HFFc6 (cell line): Measurements from ENCODE around the gene EIF4B. TPM values are rescaled to one million over a fixed set of nuclear protein-coding genes. Genes with fewer than 3 reads are reported as not detected.
"Not testable (repeated sequence)": the region's sequence is repeated elsewhere in the genome, so short reads cannot be mapped to it uniquely, and the experiment has no call there.

Experiments
- DNase-seq: peaks from one replicate; pipeline ENCODE4 v3.0.0-alpha.2; 2018
- H3K27ac Mint-ChIP-seq: 2 replicates; pipeline ENCODE4 v1.8.0; 2020; ENCODE audit warnings: mild to moderate bottlenecking, mixed read lengths
- H3K27me3 Mint-ChIP-seq: 2 replicates; pipeline ENCODE4 v1.8.0; 2021; ENCODE audit warnings: mild to moderate bottlenecking, moderate library complexity, mixed read lengths; ENCODE audit not compliant: insufficient read depth
- H3K36me3 Mint-ChIP-seq: 2 replicates; pipeline ENCODE4 v1.8.0; 2021; ENCODE audit warnings: low read depth, mixed read lengths
- H3K4me1 Mint-ChIP-seq: 2 replicates; pipeline ENCODE4 v1.8.0; 2020; ENCODE audit warnings: low read depth, mixed read lengths
- H3K4me3 Mint-ChIP-seq: 2 replicates; pipeline ENCODE4 v1.8.0; 2020; ENCODE audit warnings: mild to moderate bottlenecking, moderate library complexity, mixed read lengths
- H3K9me3 Mint-ChIP-seq: 2 replicates; pipeline ENCODE4 v1.8.0; 2020; ENCODE audit warnings: mild to moderate bottlenecking, mixed read lengths
- total RNA-seq, 6 experiments: library from RNA; stranded (reverse); fragmentation: NEBNext Ultra II Directional; extraction: Animal tissue kit (Norgen Biotek cat#: 25700); gene quantifications; 2 replicates in 1 of 6; 3 replicates in 5 of 6; pipeline ENCODE4 v1.2.3, GENCODE V29; 2021
- TF ChIP-seq, protein P1 (sequence below): fragments of 200-600 bp; sonication (generic); IDR thresholded peaks from 2 replicates; pipeline ENCODE4 v1.5.0; 2021; ENCODE audit warnings: antibody characterized with exemption, mild to moderate bottlenecking

The EIF4B gene
- total RNA-seq, 6 experiments from 2014 or later: 376 to 437 (median 392) TPM

DNA sequence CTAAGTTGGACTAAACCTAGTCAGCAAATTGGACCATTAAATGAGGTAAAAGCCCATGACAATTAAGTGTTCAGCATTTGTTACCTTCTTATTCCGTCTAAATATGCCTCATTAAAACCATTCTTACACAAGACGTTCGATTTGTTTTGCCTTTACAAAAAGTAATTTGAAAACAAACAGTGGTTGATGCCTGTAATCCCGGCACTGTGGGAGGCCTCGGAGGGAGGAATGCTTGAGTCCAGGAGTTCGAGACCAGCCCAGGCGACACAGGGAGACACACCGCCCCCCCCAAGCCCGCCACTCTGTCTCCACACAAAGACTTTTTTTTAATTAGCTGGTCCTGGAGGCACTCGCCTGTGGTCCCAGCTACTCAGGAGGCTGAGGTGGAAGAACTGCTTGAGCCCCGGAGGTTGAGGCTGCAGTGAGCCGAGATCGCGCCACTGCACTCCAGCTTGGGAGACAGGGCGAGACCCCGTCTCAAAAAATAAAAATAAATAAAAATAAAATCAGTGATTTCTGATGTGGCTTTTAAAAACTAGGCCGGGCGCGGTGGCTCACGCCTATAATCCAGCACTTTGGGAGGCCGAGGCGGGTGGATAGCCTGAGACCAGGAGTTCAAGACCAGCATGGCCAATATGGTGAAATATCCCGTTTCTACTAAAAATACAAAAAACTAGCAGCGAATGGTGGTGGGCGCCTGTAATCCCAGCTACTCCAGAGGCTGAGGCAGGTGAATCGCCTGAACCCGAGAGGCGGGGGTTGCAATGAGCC lies 856 bp upstream of the EIF4B start:
- Mint-ChIP-seq H3K27ac (peak overlapping the region; percentile 97), H3K9me3 (no peaks in the 10 kb centered on the region), H3K27me3 (peaks cover 2% of the 10 kb centered on the region), H3K4me3 (peak overlapping the region; percentile 95), H3K36me3 (peaks cover 30% of the 10 kb centered on the region), H3K4me1 (peaks cover 41% of the 10 kb centered on the region)
- no peak for DNase-seq
- TF ChIP-seq, protein P1, sequence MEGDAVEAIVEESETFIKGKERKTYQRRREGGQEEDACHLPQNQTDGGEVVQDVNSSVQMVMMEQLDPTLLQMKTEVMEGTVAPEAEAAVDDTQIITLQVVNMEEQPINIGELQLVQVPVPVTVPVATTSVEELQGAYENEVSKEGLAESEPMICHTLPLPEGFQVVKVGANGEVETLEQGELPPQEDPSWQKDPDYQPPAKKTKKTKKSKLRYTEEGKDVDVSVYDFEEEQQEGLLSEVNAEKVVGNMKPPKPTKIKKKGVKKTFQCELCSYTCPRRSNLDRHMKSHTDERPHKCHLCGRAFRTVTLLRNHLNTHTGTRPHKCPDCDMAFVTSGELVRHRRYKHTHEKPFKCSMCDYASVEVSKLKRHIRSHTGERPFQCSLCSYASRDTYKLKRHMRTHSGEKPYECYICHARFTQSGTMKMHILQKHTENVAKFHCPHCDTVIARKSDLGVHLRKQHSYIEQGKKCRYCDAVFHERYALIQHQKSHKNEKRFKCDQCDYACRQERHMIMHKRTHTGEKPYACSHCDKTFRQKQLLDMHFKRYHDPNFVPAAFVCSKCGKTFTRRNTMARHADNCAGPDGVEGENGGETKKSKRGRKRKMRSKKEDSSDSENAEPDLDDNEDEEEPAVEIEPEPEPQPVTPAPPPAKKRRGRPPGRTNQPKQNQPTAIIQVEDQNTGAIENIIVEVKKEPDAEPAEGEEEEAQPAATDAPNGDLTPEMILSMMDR: no peak

DNA sequence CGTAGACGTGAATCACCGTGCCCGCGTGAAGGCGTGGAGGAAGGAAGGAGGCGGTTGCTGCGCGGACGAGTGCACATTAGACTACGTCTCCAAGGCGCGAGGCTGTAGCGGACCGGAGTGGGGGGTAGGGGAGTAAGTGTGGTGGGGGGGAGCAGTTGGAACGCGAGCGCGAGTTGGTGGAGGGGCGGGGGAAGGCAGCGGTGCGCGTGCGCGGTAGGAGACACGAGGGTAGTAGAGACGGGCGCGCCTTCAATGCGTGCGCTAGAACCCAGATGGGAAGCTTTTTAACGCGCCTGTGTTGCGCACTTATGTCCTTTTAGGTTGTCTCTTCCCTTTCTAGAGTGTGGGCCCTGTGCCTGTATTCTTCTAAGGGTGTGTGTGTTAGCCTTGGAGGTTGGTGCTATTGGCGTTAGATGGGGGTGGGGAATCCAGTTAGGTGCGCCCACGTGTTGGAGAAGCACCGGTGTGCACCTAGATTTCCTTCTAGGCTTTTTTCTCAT lies 604 bp downstream of the EIF4B start:
- DNase-seq: peak; percentile 43
- H3K4me1 Mint-ChIP-seq: peaks cover 52% of the 10 kb centered on the region
- H3K36me3 Mint-ChIP-seq: peaks cover 39% of the 10 kb centered on the region
- peak overlapping the region; percentile 95 for H3K4me3 Mint-ChIP-seq
- H3K9me3 Mint-ChIP-seq: no peaks in the 10 kb centered on the region
- peak overlapping the region; percentile 97 for H3K27ac Mint-ChIP-seq
- TF ChIP-seq, protein P1: no peak
- peaks cover 2% of the 10 kb centered on the region; the same call in 1 of the 2 replicates for H3K27me3 Mint-ChIP-seq

DNA sequence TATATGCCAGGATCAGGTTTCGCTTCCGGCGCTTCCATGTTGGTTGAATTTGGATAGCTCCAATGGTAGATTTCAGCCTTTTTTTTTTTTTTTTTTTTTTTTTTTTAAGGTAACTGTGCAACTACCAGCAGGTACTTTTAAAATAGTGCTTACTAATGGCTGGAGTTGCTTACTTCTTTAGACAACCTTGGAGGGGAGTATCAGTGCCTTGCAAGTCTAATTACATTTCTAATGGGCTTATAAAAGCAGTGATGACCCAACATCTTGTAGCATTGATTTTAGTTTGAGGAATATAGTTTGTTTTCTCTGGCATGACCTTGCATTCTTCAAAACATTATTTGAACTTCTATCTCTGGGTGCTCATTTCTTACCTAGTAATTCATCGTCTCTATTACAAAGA lies 1.1 kb downstream of the EIF4B start:
- no peaks in the 10 kb centered on the region for H3K9me3 Mint-ChIP-seq
- H3K4me1 Mint-ChIP-seq: peaks cover 55% of the 10 kb centered on the region
- TF ChIP-seq, protein P1: no peak
- peaks cover 2% of the 10 kb centered on the region; the same call in 1 of the 2 replicates for H3K27me3 Mint-ChIP-seq
- no peak for DNase-seq
- H3K4me3 Mint-ChIP-seq: peak overlapping the region; percentile 95
- H3K36me3 Mint-ChIP-seq: peaks cover 39% of the 10 kb centered on the region
- H3K27ac Mint-ChIP-seq: peak overlapping the region; percentile 97

DNA sequence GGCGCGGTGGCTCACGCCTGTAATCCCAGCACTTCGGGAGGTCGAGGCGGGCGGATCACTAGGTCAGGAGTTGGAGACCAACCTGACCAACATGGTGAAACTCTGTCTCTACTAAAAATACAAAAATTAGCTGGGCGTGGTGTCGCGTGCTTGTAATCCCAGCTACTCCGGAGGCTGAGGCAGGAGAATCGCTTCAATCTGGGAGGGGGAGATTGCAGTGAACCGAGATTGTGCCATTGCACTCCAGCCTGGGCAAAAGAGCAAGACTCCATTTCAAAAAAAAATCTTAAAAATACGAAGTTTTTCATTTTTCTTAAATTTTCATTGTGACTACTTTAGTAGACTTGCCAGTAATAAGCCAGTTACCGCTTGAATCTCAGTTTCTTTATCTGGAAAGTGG lies 2.5 kb downstream of the EIF4B start:
- H3K9me3 Mint-ChIP-seq, H3K27me3 Mint-ChIP-seq, H3K27ac Mint-ChIP-seq, DNase-seq: not testable (repeated sequence)
- Mint-ChIP-seq H3K4me1 (peaks cover 60% of the 10 kb centered on the region), H3K4me3 (peak overlapping the region; percentile 95), H3K36me3 (peaks cover 39% of the 10 kb centered on the region)

DNA sequence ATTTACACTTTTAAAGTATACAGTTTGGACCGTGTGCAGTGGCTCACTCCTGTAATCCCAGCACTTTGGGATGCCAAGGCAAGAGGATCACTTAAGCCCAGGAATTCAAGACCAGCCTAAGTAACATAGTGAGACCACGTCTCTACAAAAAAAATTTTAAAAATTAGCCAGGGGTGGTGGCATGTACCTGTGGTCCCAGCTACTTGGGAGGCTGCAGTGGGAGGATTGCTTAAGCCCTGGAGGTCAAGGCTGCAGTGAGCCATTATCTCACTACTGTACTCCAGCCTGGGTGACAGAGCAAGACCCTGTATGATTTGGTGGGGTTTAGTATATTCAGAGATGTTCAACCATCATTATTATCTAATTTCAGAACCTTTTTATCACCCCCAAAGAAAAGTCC lies 4.7 kb downstream of the EIF4B start:
- Mint-ChIP-seq H3K36me3 (peaks cover 40% of the 10 kb centered on the region), H3K9me3 (no peaks in the 10 kb centered on the region)

More for the DNA sequence above, 4.7 kb downstream of the EIF4B start:
- peaks cover 2% of the 10 kb centered on the region; the same call in 1 of the 2 replicates for H3K27me3 Mint-ChIP-seq
- H3K4me1 Mint-ChIP-seq: peaks cover 58% of the 10 kb centered on the region
- peak overlapping the region; percentile 24; the same call in 1 of the 2 replicates for H3K27ac Mint-ChIP-seq
- no peak for DNase-seq
- no peak overlapping the region for H3K4me3 Mint-ChIP-seq
- TF ChIP-seq, protein P1: no peak
